GM12872 (cell line): ENCODE results near the gene PKD2L2.

ENCODE experiments used
- TF ChIP-seq, protein P1 (sequence below): IDR thresholded peaks from 3 replicates; pipeline ENCODE4 v1.5.1; 2011; ENCODE audit warnings: low read depth, mild to moderate bottlenecking, low read length, moderate library complexity; ENCODE audit not compliant: insufficient read depth

PKD2L2 gene

DNA sequence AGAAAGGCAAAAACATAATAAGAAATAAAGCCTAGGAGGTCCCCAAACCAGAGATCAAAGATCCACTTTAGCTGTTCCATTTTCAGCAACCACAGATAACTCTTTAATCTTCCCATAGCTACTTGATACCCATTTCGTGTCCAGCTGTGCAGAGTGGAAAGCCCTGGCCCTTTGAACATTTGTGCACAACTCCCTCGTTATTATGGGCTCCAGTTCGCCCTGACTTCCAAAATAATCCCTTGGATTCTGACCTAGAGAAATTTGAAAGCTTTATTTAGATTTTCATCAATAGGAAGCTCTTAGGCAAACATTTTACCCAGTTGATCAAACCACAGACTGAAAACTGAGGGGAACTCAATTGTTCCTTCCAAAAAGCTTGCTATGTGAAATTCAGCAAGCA, 16.8 kb upstream of the PKD2L2 start:
- TF ChIP-seq, protein P1, sequence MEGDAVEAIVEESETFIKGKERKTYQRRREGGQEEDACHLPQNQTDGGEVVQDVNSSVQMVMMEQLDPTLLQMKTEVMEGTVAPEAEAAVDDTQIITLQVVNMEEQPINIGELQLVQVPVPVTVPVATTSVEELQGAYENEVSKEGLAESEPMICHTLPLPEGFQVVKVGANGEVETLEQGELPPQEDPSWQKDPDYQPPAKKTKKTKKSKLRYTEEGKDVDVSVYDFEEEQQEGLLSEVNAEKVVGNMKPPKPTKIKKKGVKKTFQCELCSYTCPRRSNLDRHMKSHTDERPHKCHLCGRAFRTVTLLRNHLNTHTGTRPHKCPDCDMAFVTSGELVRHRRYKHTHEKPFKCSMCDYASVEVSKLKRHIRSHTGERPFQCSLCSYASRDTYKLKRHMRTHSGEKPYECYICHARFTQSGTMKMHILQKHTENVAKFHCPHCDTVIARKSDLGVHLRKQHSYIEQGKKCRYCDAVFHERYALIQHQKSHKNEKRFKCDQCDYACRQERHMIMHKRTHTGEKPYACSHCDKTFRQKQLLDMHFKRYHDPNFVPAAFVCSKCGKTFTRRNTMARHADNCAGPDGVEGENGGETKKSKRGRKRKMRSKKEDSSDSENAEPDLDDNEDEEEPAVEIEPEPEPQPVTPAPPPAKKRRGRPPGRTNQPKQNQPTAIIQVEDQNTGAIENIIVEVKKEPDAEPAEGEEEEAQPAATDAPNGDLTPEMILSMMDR = no peak

DNA sequence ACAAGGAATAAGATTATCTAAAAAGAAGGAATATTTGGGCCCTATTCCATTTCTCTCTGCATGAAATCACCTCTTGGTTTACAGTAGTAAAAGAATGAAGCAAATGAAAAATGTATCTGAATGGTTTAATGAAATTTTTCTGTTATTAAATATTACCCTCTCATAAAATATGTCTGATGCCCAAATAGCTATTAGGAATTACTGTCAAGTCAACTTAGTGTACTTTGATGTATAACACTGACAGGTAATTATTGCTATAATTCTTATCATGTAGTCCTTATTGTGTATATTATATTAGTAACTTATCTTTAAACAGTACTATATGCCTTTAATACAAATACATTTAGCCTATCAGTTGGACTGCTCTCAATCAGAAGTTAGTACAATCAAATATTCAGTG, 13.2 kb upstream of the PKD2L2 start:
- TF ChIP-seq, protein P1 = no peak

DNA sequence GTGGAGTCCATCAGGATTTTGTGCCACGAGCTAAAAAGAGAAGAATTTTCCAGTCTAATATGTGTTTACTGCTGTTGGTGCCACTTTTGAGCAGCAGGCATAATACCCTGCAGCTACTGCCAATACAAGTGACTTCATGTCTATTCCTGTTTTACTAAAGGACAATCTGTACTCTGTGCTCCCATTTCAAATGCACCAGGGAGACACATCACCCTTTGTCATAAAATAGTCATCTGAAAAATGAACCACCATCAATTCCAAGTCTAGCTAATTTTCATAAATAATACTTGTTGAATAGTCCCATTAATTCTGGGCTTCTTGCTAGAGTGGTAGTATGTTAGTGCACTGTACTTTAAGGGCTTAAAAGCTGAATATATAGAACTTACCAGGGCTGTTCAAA, 8.9 kb upstream of the PKD2L2 start:
- TF ChIP-seq, protein P1 = no peak

DNA sequence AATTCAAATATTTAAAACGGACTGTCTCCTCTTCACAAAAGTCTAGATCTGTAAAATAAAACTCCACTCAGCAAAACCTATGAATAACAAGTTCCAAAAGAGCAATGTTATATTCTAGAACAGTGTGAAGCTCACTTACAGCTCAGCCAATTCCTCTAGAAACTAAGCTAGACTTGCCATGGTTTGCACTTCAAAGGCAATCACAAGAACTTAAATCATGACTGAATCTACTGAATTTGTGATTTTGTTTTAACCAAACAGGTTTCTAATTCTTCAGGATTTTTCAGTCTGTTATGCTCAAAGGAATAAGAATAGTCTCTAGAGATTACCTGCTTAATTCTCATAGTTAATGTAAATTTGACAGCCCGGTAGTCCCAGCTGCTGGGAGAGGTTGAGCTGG, 1.4 kb upstream of the PKD2L2 start:
- TF ChIP-seq, protein P1 = no peak

DNA sequence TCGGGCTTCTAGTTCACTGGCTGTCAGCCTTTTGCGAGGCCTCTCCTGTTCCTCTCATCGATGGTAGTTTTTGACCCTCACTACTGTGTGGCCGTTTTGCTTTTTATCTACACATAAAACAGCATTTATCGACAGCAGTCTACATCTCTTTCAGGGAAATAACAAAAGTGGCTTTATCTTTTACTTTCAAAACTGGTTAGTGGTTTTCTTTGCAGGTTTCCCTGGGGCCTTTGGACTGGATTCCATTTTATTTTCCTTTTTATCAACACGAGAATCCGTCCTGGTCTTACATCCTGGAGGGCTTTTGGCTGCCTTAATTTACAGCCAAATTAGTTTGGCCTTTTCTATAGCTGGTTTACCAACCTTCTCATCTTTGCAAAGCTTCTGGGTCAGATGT, 793 bp upstream of the PKD2L2 start:
- TF ChIP-seq, protein P1 = no peak

DNA sequence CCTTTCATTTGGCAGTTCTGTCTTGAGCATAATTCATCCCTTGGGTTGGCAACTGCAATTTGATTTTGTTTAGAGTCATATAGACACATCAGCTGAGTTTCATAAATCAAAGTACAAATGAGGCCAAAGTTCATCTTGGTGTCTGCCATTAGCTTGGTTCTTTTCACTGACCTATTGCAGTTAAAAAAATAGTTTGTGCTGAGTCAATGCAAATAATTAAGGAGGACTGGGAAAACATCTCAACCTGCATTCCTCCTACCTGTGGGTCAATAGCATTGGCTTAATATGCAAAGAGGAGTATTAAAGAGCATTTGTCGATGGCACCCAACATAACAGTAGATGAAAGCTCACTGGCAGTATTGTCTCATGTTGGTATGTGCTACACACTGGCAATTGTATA, 1.6 kb downstream of the PKD2L2 start:
- TF ChIP-seq, protein P1 = no peak

DNA sequence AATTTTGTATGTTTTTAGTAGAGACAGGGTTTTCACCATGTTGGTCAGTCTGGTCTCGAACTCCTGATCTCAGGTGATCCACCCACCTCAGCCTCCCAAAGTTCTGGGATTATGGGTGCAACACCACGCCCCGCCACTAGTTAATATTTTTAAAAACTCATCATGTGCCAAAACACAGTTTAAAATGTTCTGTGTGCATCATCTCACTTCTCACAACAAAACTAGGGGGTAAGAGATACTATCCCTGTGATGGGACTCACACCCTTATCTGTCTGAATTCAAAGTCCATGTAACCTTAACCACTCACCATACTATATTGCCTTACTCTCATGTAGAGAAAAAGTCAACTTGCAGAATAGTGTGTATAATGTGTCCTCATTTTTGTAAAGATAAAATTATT, 2.6 kb downstream of the PKD2L2 start:
- TF ChIP-seq, protein P1 = peak; percentile 31; the same call in 1 of the 3 replicates

DNA sequence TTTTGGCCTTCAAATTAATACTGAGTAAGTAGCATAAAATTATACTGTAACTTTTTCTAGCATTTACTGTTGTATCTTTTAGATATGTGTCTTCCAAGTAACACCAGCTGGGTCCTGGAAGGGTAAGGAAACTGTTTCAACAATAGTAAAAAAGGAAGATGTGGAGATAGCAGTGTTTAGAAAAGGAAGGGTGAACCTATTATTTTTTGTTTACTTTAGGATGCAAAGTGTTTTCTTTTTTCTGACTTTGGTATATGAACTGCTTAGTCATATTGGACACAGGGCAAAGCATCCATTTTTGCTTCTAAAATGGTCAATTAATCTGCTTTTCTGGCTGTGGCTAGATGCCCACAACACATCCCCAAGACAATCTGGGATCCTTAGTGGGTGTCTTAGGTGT, 5.3 kb downstream of the PKD2L2 start:
- TF ChIP-seq, protein P1 = no peak
